ENCODE data around the gene TRPM3.

The TRPM3 gene

GRCh38 chr9:70589571-70590314 is 531.7 kb downstream of the TRPM3 start:
- H3K9me3 ChIP-seq (ENCODE audit: control insufficient read depth, insufficient read depth, low read length), result no peaks in the 10 kb centered on the region
- no peaks in the 10 kb centered on the region for H3K36me3 ChIP-seq (ENCODE audit: control insufficient read depth, insufficient read depth, low read length)
- H3K4me3 ChIP-seq (ENCODE audit: low read depth, low read length), result no peak overlapping the region
- H3K27me3 ChIP-seq (ENCODE audit: control insufficient read depth, insufficient read depth, low read length), result no peaks in the 10 kb centered on the region
- H3K9ac ChIP-seq (ENCODE audit: low read depth, low read length), result no peak overlapping the region
- no peaks in the 10 kb centered on the region for H3K4me1 ChIP-seq (ENCODE audit: control insufficient read depth, insufficient read depth, low read length)
- no peak overlapping the region for H3K27ac ChIP-seq (ENCODE audit: low read depth, low read length)

- no peaks in the 10 kb centered on the region for H3K9me3 ChIP-seq (ENCODE audit: control insufficient read depth, insufficient read depth, low read length)
- no peaks in the 10 kb centered on the region for H3K36me3 ChIP-seq (ENCODE audit: control insufficient read depth, insufficient read depth, low read length)
- H3K9ac ChIP-seq (ENCODE audit: low read depth, low read length), result no peak overlapping the region
- no peak overlapping the region for H3K27ac ChIP-seq (ENCODE audit: low read depth, low read length)
- H3K4me1 ChIP-seq (ENCODE audit: control insufficient read depth, insufficient read depth, low read length), result no peaks in the 10 kb centered on the region
- H3K4me3 ChIP-seq (ENCODE audit: low read depth, low read length), result no peak overlapping the region
- no peaks in the 10 kb centered on the region for H3K27me3 ChIP-seq (ENCODE audit: control insufficient read depth, insufficient read depth, low read length)
These were observed 532.4 kb downstream of the TRPM3 start for GRCh38 chr9:70588999-70589398.

GRCh38 chr9:70588381-70588780 is 533.0 kb downstream of the TRPM3 start:
- Histone ChIP-seq H3K27ac (ENCODE audit: low read depth, low read length) (no peak overlapping the region), H3K9me3 (ENCODE audit: control insufficient read depth, insufficient read depth, low read length) (no peaks in the 10 kb centered on the region), H3K9ac (ENCODE audit: low read depth, low read length) (no peak overlapping the region), H3K4me3 (ENCODE audit: low read depth, low read length) (no peak overlapping the region), H3K36me3 (ENCODE audit: control insufficient read depth, insufficient read depth, low read length) (no peaks in the 10 kb centered on the region), H3K4me1 (ENCODE audit: control insufficient read depth, insufficient read depth, low read length) (no peaks in the 10 kb centered on the region), H3K27me3 (ENCODE audit: control insufficient read depth, insufficient read depth, low read length) (no peaks in the 10 kb centered on the region)

GRCh38 chr9:70587201-70587600 is 534.2 kb downstream of the TRPM3 start:
- Histone ChIP-seq H3K27me3 (ENCODE audit: control insufficient read depth, insufficient read depth, low read length) (no peaks in the 10 kb centered on the region), H3K4me3 (ENCODE audit: low read depth, low read length) (no peak overlapping the region), H3K27ac (ENCODE audit: low read depth, low read length) (no peak overlapping the region), H3K36me3 (ENCODE audit: control insufficient read depth, insufficient read depth, low read length) (no peaks in the 10 kb centered on the region), H3K4me1 (ENCODE audit: control insufficient read depth, insufficient read depth, low read length) (no peaks in the 10 kb centered on the region), H3K9ac (ENCODE audit: low read depth, low read length) (no peak overlapping the region), H3K9me3 (ENCODE audit: control insufficient read depth, insufficient read depth, low read length) (no peaks in the 10 kb centered on the region)

GRCh38 chr9:70586476-70586875 is 534.9 kb downstream of the TRPM3 start:
- no peak overlapping the region for H3K27ac ChIP-seq (ENCODE audit: low read depth, low read length)
- no peaks in the 10 kb centered on the region for H3K36me3 ChIP-seq (ENCODE audit: control insufficient read depth, insufficient read depth, low read length)
- no peak overlapping the region for H3K9ac ChIP-seq (ENCODE audit: low read depth, low read length)
- H3K9me3 ChIP-seq (ENCODE audit: control insufficient read depth, insufficient read depth, low read length), result no peaks in the 10 kb centered on the region
- H3K4me1 ChIP-seq (ENCODE audit: control insufficient read depth, insufficient read depth, low read length), result no peaks in the 10 kb centered on the region
- no peak overlapping the region for H3K4me3 ChIP-seq (ENCODE audit: low read depth, low read length)
- H3K27me3 ChIP-seq (ENCODE audit: control insufficient read depth, insufficient read depth, low read length), result no peaks in the 10 kb centered on the region

- H3K36me3 ChIP-seq (ENCODE audit: control insufficient read depth, insufficient read depth, low read length), result no peaks in the 10 kb centered on the region
- no peak overlapping the region for H3K27ac ChIP-seq (ENCODE audit: low read depth, low read length)
- no peaks in the 10 kb centered on the region for H3K4me1 ChIP-seq (ENCODE audit: control insufficient read depth, insufficient read depth, low read length)
- no peaks in the 10 kb centered on the region for H3K27me3 ChIP-seq (ENCODE audit: control insufficient read depth, insufficient read depth, low read length)
- no peaks in the 10 kb centered on the region for H3K9me3 ChIP-seq (ENCODE audit: control insufficient read depth, insufficient read depth, low read length)
- no peak overlapping the region for H3K4me3 ChIP-seq (ENCODE audit: low read depth, low read length)
- H3K9ac ChIP-seq (ENCODE audit: low read depth, low read length), result no peak overlapping the region
These were observed 539.5 kb downstream of the TRPM3 start for GRCh38 chr9:70581955-70582350.

- Histone ChIP-seq H3K4me3 (ENCODE audit: low read depth, low read length) (no peak overlapping the region), H3K9ac (ENCODE audit: low read depth, low read length) (no peak overlapping the region), H3K9me3 (ENCODE audit: control insufficient read depth, insufficient read depth, low read length) (no peaks in the 10 kb centered on the region), H3K36me3 (ENCODE audit: control insufficient read depth, insufficient read depth, low read length) (no peaks in the 10 kb centered on the region), H3K4me1 (ENCODE audit: control insufficient read depth, insufficient read depth, low read length) (no peaks in the 10 kb centered on the region), H3K27me3 (ENCODE audit: control insufficient read depth, insufficient read depth, low read length) (no peaks in the 10 kb centered on the region), H3K27ac (ENCODE audit: low read depth, low read length) (no peak overlapping the region)
These were observed 540.0 kb downstream of the TRPM3 start for GRCh38 chr9:70581214-70581954.

- H3K9me3 ChIP-seq (ENCODE audit: control insufficient read depth, insufficient read depth, low read length), result no peaks in the 10 kb centered on the region
- no peaks in the 10 kb centered on the region for H3K36me3 ChIP-seq (ENCODE audit: control insufficient read depth, insufficient read depth, low read length)
- no peaks in the 10 kb centered on the region for H3K4me1 ChIP-seq (ENCODE audit: control insufficient read depth, insufficient read depth, low read length)
- H3K27me3 ChIP-seq (ENCODE audit: control insufficient read depth, insufficient read depth, low read length), result no peaks in the 10 kb centered on the region
- no peak overlapping the region for H3K27ac ChIP-seq (ENCODE audit: low read depth, low read length)
- no peak overlapping the region for H3K9ac ChIP-seq (ENCODE audit: low read depth, low read length)
- no peak overlapping the region for H3K4me3 ChIP-seq (ENCODE audit: low read depth, low read length)
These were observed 540.7 kb downstream of the TRPM3 start for GRCh38 chr9:70580606-70581195.

- no peak overlapping the region for H3K27ac ChIP-seq (ENCODE audit: low read depth, low read length)
- no peak overlapping the region for H3K4me3 ChIP-seq (ENCODE audit: low read depth, low read length)
- H3K4me1 ChIP-seq (ENCODE audit: control insufficient read depth, insufficient read depth, low read length), result no peaks in the 10 kb centered on the region
- no peaks in the 10 kb centered on the region for H3K9me3 ChIP-seq (ENCODE audit: control insufficient read depth, insufficient read depth, low read length)
- no peaks in the 10 kb centered on the region for H3K27me3 ChIP-seq (ENCODE audit: control insufficient read depth, insufficient read depth, low read length)
- no peaks in the 10 kb centered on the region for H3K36me3 ChIP-seq (ENCODE audit: control insufficient read depth, insufficient read depth, low read length)
- no peak overlapping the region for H3K9ac ChIP-seq (ENCODE audit: low read depth, low read length)
These were observed 541.7 kb downstream of the TRPM3 start for GRCh38 chr9:70579686-70580085.

- Histone ChIP-seq H3K36me3 (ENCODE audit: control insufficient read depth, insufficient read depth, low read length) (no peaks in the 10 kb centered on the region), H3K27ac (ENCODE audit: low read depth, low read length) (no peak overlapping the region), H3K4me1 (ENCODE audit: control insufficient read depth, insufficient read depth, low read length) (peaks cover 4% of the 10 kb centered on the region; the same call in 1 of the 2 replicates), H3K9me3 (ENCODE audit: control insufficient read depth, insufficient read depth, low read length) (no peaks in the 10 kb centered on the region), H3K27me3 (ENCODE audit: control insufficient read depth, insufficient read depth, low read length) (no peaks in the 10 kb centered on the region), H3K4me3 (ENCODE audit: low read depth, low read length) (no peak overlapping the region), H3K9ac (ENCODE audit: low read depth, low read length) (no peak overlapping the region)
These were observed 542.7 kb downstream of the TRPM3 start for GRCh38 chr9:70578720-70579119.

- Histone ChIP-seq H3K9ac (ENCODE audit: low read depth, low read length) (no peak overlapping the region), H3K4me3 (ENCODE audit: low read depth, low read length) (no peak overlapping the region), H3K9me3 (ENCODE audit: control insufficient read depth, insufficient read depth, low read length) (no peaks in the 10 kb centered on the region), H3K4me1 (ENCODE audit: control insufficient read depth, insufficient read depth, low read length) (peaks cover 4% of the 10 kb centered on the region; the same call in 1 of the 2 replicates), H3K27me3 (ENCODE audit: control insufficient read depth, insufficient read depth, low read length) (no peaks in the 10 kb centered on the region), H3K36me3 (ENCODE audit: control insufficient read depth, insufficient read depth, low read length) (no peaks in the 10 kb centered on the region), H3K27ac (ENCODE audit: low read depth, low read length) (no peak overlapping the region)
These were observed 543.8 kb downstream of the TRPM3 start for GRCh38 chr9:70577671-70578070.

Measured in HUES48 (cell line).